Measurements from ENCODE around the gene FER1L5.

Gene FER1L5

DNA sequence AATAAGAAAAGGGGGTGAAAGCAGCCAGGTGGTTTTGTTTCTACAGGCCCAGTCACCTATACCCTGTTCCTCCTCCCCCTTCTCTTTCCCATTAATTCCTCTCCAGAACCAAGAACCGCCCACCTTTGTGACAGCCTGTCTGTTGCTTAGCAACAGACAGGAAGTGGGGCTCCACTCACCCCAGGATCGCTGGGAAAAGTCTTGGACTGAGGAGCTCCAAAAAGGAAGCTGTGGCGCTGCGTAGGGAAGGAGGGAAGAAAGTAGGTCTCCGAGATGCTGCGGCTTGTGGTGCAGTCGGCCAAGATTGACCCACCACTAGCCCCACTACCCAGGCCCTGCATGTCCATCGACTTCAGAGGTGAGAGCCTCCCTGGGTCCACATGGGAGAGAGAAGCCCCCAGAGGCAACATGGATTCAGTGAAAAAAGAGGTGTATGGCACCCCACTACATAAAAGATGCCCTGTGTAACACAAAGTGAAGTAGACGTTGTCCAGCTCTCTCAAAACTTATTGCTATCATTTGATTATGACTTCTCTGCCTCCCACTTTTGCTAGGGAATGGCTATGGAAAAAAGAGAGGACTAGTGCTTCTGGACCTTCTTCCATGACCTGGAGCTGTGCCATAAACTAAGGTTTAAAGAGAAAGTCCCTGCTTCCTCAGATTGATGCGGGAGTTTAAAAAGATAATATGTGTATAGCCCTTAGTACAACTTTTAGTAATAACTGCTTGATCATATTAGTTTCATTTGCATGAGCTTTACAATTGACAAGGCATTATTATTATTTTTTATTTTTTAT is at the start of gene FER1L5:
Gene FER1L5 (plus strand): TSS at position 201 of the 797 bp plus-strand sequence. CDS start 73 bp downstream, at position 274.
- DNase-seq = peak; percentile 31

DNA sequence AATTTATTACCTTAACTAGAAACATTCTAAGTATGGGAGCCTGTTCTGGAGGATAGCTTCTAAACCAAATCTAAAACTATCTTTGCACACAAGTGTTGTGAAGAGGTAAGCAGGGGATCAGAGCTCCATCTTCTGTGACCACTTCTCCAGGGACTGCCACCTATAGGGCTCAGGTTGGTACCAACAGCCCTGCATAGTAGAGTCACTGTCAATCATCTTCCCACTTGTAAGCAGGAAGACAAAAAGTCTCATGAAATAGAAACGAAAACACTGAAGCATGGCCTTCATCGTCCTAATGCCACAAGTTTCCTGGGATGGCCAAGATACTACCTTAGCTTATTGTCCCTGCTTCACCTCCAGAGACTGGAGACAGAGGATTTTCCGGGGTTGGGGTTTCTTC is 48.3 kb upstream of the FER1L5 start:
- DNase-seq = no peak

DNA sequence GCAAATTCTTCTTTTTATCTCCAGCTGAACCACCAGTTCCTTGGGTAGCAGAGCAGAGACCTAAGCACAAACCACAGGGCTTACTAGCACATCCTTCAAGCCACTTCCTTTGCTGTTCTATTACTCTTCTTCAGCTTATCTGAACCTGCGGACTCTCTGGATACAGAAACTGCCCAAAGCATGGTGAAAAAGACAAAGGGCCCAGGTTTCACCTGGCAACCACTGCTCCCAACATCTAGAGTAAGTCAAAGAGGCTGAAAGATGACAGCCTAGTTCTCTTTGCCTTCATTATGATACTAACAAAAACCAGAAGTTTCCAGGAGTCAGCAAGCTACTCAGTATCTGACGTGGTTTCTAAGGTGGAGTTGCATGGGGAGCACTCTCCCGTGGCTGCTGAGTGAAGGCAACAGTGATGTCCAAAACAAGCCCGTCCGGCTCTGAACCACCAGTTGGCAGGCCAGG is 47.8 kb upstream of the FER1L5 start:
- DNase-seq = no peak

DNA sequence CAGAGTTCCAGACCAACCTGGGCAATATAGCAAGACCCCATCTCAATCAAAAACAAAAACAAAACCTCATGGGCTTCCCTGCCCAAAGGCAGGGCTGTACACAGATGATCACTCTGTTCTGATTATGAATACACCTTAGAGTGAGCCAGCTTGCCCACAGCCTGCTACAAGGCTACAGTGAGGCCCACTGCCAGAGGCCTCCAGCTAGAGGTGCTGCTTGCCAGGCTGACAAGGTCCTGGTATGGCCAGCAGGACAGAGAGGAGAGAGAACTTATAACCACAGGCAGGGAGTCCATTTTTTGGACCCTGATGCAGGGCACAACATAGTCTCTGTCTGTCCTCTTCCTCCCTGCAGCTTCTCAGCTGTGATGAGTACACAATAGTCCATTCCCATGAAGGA is 46.0 kb upstream of the FER1L5 start:
- DNase-seq = no peak

DNA sequence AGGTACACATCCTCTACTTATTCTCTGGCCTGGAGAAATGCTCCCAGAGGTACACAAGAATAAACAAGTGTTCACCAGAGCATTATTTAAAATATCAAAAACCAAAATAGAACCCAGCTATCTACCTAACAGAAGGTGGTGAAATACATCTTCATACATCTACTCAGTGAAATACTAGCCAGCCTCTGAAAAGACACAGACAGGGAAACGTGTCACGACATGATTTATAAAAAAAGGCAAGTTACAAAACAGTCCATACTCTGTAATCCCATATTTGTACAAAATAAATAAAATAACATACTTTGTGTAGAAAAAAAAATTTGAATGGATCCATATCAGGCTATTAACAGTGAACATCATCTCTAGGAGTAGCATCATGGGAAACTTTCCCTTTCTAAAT is 42.6 kb upstream of the FER1L5 start:
- DNase-seq = no peak

DNA sequence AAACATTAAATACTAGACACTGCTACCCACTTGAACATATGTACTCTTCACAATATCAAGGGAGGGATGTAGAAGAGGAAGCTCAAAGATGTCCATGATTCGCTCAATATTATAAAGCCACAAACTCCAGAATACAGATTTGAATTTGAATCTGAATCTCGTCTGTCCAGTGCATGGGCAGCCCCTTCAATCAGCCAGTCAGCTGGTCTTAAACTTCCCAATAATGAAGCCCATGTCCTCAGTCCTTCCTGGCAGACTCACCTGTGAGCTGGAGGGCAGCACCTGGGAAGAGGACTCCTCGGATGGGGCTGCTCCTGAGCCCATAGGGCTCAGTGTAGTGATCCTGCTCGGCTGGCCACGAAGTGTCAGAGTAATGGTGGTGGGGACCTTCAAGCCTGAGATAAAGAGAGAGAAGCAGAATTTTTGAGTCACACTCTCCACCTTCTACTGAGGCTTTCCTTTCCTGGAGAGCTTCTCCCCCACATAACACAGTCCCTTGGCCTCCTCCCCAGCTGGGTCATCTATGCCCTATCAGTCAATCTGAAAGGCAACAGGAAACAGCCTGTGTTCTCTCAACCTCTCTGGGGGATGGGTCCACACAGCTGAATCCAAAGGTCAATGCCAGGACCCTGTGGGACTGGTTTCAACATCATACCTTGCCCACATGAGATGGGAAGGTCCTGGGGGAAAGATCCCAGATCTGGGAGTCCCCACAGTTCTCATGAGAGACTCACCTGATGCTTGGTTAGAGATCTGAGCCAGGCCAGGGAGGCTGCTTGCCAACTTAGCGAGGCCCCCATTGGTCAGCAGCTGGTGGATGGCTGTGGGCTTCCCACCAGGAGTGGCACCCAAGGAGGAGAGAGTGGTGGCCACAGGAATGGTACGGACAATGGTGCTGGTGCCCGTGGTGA is 40.9 kb upstream of the FER1L5 start:
- no peak for DNase-seq

DNA sequence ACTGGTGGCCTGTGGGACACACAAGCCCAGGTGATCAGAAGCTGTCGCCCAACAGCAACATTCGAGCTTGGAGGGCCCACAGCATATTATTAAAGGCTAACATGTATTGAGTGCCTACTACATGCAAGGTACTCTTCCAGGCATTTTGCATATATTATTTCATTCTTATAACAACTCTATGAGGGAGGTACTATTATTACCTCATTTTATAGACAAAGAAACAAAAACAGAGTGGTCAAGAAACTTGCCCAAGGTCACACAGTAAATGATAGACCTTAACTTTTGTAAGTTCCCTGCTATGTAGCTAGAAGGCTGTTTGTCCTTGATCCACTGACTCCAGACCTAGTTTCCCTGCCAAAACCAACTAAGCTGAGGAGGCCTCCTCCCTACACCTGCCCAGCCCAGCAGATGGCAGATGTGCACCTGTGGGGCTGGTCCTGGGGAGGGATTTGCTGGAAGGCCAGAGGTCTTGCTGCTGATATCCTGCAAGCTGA is 40.2 kb upstream of the FER1L5 start:
- no peak for DNase-seq

DNA sequence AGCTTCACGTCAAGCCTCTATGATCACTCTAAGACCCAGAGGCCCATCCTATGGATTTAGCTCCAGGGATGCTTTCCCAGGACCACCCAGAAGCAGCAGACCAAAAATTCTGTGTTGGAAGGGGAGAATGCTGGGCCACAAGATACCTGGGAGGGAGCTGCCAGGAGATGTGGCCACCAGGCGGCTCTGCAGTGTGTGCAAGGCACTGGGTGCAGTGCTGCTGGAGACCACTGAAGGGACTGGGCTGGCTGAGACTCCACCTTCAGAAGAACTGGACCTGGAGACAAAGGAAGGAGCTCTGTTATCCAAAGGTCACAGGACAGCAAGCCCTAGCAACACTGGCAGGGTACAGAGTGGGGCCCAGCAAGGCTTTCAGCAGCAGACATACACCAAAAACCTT is 38.5 kb upstream of the FER1L5 start:
- no peak for DNase-seq

DNA sequence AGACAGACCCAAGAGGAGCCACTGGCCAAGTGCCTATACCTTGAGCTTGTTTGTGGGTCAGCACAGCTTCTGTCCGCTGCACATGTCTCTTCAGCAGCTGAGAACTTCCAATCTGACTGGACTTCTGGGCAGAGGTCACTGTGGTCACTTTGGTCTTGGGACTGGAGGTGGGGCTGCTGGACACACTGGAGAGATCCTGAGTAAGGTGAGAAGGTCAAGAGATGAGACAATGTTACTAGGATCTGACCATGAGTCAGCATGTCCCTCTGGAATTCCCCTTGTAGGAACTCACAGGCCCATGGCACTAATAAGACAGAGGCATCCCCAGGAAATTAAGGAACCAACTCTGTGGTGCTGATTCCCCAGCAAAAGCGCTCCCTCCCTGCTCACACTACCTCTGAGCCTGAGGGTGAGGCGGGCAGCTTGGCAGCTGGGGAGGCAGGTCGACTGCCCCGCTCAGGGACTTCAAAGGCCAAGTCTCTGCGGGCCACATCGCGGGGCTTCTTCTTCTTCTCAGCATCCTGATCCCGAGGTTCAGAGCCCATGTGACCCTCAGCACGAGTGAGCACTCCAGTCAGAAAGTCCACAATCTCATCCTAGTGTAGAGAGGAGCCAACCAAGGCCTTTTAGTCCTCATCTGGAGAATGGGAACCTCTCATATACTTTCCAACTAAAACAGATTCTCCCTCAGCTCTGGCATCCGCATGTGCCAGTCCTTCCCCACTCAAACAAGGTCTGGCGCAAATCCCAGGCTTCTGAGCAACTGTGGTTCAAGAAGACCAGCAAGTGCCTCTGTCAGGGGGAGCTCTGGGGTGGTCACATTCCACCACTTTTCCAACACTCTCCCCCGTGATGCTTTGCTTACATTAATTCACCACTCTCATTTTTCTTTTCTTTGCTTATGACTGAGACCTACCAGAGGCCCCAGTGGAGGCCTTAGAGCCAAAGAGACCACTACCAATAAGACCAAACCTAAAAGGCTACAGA is 33.8 kb upstream of the FER1L5 start:
- DNase-seq = no peak

DNA sequence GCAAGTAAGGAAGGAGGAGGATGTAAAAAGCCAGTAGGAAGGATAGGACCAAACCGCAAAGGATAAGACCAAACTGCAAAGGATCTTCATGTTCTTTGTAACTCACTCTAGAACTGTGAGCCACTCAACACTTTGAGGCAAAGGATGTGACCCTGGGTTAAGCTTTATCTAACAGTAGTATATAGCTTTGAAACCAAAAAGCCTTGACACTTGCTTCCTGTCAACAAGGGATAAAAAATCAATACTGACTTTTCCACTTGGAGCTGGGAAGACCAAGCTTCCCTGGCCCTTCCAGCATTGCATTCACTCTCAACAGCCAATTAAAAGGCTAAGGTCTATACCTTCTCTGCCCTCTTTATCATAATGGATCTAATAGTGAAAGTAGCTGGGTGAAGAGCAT is 26.4 kb upstream of the FER1L5 start:
- no peak for DNase-seq

DNA sequence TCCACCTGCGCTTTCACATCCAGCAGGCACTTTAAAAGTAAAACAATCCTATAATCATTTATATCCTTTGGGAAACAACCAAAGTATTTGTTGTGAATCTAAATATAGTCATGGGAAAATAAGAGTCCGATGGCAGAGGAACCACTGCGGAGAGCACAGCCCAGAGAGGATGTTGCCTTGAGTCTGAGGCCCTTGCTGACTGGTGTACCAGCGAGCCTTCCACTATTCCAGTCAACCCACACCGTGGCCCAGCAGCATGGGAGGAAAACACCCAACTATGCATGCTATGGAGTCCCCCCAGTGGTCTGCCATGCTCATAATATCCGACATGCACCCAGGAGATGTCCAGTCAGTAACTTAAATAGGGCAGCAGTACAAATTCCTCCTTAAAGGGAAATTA is 26.0 kb upstream of the FER1L5 start:
- no peak for DNase-seq

DNA sequence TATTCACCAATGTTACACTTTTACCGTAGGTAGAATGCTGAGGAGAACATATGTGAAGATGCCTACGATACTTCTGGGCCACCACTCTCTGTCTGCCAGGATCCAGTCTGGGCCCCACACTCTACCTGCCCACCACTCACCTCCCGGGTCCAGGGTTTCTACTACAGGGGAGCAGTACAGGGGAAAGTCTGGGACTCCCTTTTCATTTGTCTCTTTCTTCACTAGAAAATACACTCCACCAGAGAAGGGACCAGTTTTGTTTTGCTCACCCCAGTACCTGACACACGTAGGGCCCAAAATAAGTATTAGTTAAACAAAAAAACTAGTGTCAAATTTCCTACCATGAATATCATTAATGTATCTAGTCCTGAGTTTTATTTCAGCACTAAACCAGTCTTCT is 25.6 kb upstream of the FER1L5 start:
- no peak for DNase-seq

DNA sequence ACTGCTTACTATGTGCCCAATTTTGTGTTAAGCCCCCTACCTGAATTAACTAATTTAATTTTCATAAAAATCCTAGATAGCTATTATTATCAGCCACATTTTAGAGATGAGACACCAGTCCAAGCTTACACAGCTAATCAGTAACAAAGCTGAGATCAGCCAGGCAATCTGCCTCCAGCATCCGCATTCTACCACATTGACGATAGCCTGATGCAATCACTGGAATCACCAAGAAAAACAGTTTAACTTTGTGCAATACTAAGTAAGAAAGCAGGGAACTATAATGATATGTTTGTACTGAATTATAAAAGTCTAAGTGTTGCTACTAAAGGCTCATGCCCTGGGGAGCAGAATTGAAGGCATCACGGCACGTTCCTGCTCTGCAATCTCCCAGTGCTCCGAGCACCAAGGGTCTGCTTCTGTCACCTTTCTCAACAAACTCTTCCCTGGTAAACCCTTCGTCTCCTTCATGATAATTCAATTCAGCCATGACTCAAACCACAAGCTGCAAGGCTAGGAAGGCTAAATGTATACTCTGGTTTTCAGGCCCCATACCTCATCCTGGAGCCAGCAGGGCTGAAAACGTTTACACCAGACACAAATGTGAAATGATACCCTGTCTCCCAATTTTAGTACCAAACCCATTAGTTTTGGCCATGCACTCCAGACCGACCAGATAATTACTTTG is 23.8 kb upstream of the FER1L5 start:
- no peak for DNase-seq

DNA sequence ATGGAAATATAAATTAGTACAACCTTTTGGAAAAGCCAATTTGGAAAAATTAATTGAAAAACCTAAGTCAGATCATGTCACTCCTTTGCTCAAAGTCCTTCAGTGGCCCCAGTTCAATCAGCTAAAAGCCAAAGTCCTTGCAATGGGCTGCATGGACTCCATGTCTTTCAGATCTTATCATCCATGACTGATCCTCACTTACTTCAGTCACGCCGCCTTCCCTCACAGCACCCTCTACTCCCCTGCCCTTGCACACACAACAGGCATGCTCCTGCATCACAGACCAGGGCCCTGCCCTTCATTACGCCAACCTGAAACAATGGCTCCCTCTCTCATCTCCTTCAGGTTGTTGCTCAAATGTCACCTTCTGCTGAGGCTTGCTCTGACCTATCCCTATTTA is 20.0 kb upstream of the FER1L5 start:
- DNase-seq = no peak

DNA sequence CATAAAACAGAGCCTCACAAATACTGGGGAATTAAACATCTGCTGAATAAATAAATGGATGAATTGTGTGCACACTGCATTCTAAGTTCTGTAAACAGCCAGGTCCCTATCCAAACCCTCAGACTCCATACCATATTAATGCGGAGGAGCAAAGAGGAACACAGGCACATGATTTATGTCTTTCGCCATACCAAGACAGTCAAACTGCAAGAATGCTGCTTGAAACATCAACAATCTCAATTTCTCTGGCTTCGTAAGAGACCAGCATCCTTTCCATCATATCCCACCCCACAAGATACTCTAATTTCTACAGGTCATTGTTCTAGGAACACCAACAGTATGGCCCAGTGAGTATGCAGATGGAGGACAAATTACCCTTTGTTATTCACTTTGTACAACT is 19.4 kb upstream of the FER1L5 start:
- no peak for DNase-seq

DNA sequence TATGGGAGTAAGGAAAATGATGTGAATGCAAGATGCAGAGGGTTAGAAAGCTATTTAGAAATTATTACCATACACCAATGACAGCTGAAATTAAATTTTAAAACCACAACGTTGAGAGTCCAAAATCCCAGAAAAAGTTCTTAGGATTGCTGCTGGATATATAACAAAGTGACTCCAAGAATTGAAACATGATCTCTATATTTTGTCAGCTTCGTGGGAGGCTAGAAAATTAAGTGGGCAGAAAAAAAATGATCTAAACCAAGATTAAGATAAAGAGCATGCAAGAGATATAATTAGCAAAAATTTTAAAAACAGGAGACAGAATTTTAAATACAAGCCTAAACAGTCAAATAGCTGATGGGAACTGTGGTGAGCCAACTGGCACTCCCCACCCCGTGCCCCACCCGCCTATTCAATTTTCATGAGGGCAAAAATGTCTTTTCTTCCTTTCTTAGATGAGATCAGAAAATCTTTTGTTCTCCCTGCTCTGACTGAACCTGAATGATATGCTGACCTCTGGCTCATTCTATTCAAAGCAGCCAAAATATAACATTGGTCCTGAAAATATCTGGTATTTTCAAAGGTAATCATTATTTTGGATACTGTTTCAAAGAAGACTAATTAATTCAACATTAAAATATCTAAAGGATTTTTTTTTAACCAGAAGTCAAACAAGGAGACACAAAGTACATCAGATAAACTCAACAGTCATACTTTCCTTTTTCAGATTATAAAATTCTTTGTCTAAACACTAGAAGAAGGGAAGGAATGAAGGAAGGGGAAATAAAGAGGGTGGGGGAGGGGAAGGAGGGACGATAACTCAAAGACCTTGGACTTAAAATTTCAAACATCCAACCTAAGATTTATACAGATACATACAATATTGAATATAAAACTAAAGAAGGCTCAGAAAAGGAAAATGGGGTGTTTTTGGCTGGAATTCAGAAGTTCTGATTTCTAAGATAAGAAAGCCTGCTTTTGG is 16.7 kb upstream of the FER1L5 start:
- no peak for DNase-seq

DNA sequence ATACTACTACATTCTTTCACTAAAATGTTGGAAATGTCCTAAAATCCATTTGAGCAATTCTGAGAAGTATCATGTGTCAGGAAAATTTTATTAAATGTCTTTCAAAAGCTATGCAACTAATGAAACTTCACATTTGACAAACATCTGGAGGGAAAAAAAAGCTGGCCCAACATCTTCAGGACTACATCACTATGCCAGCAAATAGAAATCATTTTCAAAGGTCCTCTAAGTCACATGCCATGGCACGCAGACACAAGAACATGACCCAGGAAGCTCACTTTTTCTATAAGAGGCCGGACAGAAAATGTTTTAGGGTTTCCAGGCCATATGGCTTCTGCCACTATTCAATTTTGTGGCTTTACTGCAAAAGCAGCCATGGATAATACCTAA is 16.0 kb upstream of the FER1L5 start:
- no peak for DNase-seq

DNA sequence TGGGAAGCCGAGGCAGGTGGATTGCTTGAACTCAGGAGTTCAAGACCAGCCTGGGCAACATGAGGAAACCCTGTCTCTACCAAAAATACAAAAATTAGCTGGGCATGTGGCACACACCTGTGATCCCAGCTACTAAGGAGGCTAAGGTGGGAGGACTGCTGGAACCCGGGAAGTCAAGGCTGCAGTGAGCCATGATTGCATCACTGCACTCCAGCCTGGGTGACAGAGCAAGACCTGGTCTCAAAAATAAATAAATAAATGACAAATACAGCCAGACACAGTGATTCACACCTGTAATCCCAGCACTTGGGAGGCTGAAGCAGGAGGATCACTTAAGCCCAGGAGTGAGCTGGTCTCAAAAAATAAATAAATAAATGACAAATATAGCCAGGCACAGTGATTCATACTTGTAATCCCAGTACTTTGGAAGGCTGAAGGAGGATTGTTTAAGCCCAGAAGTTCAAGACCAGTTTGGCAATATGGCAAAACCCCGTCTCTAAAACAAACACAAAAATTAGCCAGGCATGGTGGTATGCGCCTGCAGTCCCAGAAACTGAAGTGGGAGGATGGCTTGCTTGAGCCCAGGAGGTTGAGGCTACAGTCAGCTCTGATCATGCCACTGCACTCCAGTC is 10.6 kb upstream of the FER1L5 start:
- no peak for DNase-seq

DNA sequence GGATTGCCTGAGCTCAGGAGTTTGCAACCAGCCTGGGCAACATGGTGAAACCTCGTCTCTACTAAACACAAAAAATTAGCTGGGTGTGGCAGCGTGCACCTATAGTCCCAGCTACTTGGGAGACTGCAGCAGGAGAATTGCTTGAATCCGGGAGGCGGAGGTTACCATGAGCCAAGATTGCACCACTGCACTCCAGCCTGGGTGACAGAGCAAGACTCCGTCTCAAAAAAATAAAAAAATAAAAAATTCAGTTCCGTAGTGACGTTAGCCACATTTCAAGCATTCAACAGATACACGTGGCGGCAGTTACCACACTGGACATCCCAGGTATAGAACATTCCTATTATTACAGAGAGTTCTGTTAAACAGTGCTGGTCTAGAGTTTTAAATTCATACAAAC is 8.9 kb upstream of the FER1L5 start:
- DNase-seq = no peak

DNA sequence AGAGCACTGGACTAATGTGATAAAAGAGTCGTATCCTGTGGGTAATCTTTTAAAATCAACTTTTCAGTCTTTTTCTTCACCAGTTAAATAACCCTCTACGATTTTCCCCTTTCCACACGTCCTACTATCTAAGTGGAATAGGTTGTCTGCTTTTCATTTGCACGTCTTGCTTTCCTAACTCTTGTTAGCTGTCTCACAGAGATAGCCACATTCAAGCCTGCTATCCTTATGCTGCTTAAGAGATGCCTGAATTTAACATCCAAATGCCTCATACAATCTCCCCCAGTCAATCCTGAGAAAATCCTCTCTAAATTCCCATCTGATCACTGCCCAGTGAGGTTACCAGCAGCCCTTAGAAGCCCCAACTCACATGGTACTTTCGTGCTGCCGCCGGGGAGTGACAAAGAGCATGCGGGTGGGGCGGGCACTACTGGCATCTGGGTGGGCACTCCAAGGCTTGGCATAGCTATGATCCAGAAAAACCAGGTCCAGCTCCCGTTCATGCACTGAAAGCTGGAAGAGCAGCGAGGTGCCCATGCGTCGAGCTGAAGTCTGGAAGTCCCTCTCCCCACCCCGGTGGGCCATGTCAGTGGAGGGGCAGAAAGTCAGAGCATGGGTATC is 5.9 kb upstream of the FER1L5 start:
- DNase-seq = no peak
